HepG2 (cell line): Measurements from ENCODE around the gene ADAMTS17. TPM values are rescaled to one million over a fixed set of nuclear protein-coding genes. Genes with fewer than 3 reads are reported as not detected.

ENCODE experiments used
- AKAP8 ChIP-seq: sonication (generic); formaldehyde crosslinking; IDR thresholded peaks from 2 replicates; pipeline ENCODE4 v1.5.1; 2020; ENCODE audit warnings: mild to moderate bottlenecking, missing genetic modification reagents
- BCL6 ChIP-seq: IDR thresholded peaks from 2 replicates; pipeline ENCODE4 v1.6.1; 2016; ENCODE audit warnings: missing genetic modification reagents, missing compliant biosample characterization
- CREB1 ChIP-seq, 2 experiments: fragments of 450-650 bp in 1 of 2; IDR thresholded peaks; 2 replicates each; pipeline ENCODE4 v1.6.1; 2016 to 2017; ENCODE audit warnings: control low read depth in 1 of 2, mild to moderate bottlenecking in 1 of 2, missing compliant biosample characterization in 1 of 2, missing genetic modification characterization in 1 of 2
- GATAD1 ChIP-seq: IDR thresholded peaks from 2 replicates; pipeline ENCODE4 v1.6.1; 2016; ENCODE audit warnings: missing genetic modification reagents, missing compliant biosample characterization
- HDAC2 ChIP-seq: sonication (generic); formaldehyde crosslinking; IDR thresholded peaks from 2 replicates; pipeline ENCODE4 v1.4.0; 2020; ENCODE audit warnings: missing genetic modification reagents
- HMG20A ChIP-seq: IDR thresholded peaks from 2 replicates; pipeline ENCODE4 v1.6.1; 2016; ENCODE audit warnings: borderline replicate concordance
- MIER3 ChIP-seq: IDR thresholded peaks from 2 replicates; pipeline ENCODE4 v1.6.1; 2016; ENCODE audit warnings: missing compliant biosample characterization, borderline replicate concordance
- MYNN ChIP-seq: sonication (generic); formaldehyde crosslinking; IDR thresholded peaks from 2 replicates; pipeline ENCODE4 v1.4.0; 2020; ENCODE audit warnings: mild to moderate bottlenecking, low read depth, missing genetic modification reagents
- PCBP1 ChIP-seq: fragments of 200-400 bp; formaldehyde crosslinking; IDR thresholded peaks from 2 replicates; pipeline ENCODE4 v1.6.1; 2017; ENCODE audit warnings: mild to moderate bottlenecking, low read depth, low read length, borderline replicate concordance
- THAP11 ChIP-seq: IDR thresholded peaks from 2 replicates; pipeline ENCODE4 v1.6.1; 2016; ENCODE audit warnings: missing biosample characterization, missing genetic modification reagents
- ZFP91 ChIP-seq: sonication (generic); formaldehyde crosslinking; IDR thresholded peaks from 2 replicates; pipeline ENCODE4 v1.9.0; 2022; ENCODE audit warnings: missing genetic modification reagents, mild to moderate bottlenecking, borderline replicate concordance
- ZNF468 ChIP-seq: sonication (generic); formaldehyde crosslinking; IDR thresholded peaks from 2 replicates; pipeline ENCODE4 v1.8.0; 2022; ENCODE audit warnings: mild to moderate bottlenecking, moderate library complexity, missing genetic modification reagents
- ZNF720 ChIP-seq: sonication (generic); formaldehyde crosslinking; IDR thresholded peaks from 2 replicates; pipeline ENCODE4 v1.4.0; 2020; ENCODE audit warnings: missing genetic modification reagents
- polyA plus RNA-seq, 8 experiments: library from polyadenylated mRNA; depleted of rRNA in 3 of 8; stranded (reverse) in 7 of 8; unstranded in 1 of 8; fragments of >200 nt; fragmentation: Illumina TruSeq in 4 of 8; extraction: Trizol in 4 of 8; gene quantifications; 2 replicates each; pipeline versions ENCODE4 v1.2.1 to v1.2.3, GENCODE V29; 2011 to 2016; ENCODE audit warnings: low read depth in 4 of 8, missing spikeins in 1 of 8, mixed read lengths in 1 of 8; ENCODE audit not compliant: insufficient read depth in 1 of 8
- total RNA-seq, 5 experiments: library from RNA; depleted of rRNA; stranded (reverse); fragments of >200 nt; fragmentation: Illumina TruSeq; extraction: Trizol; gene quantifications; 2 replicates each; pipeline ENCODE4 v1.2.3, GENCODE V29; 2016; ENCODE audit warnings: low read depth in 1 of 5
- TF ChIP-seq, protein P1 (sequence below): sonication (generic); formaldehyde crosslinking; IDR thresholded peaks from 2 replicates; pipeline ENCODE4 v1.4.0; 2020; ENCODE audit warnings: missing genetic modification reagents
- TF ChIP-seq, protein P2 (sequence below): sonication (generic); formaldehyde crosslinking; IDR thresholded peaks from 2 replicates; pipeline ENCODE4 v1.5.0; 2020; ENCODE audit warnings: missing genetic modification reagents, mild to moderate bottlenecking, borderline replicate concordance

The ADAMTS17 gene
- total and polyA plus RNA-seq, 2 of the 13 experiments (the other 11 are each of a cell fraction or from before 2014, with no cell fraction given) = 0.02 to 0.04 TPM

DNA sequence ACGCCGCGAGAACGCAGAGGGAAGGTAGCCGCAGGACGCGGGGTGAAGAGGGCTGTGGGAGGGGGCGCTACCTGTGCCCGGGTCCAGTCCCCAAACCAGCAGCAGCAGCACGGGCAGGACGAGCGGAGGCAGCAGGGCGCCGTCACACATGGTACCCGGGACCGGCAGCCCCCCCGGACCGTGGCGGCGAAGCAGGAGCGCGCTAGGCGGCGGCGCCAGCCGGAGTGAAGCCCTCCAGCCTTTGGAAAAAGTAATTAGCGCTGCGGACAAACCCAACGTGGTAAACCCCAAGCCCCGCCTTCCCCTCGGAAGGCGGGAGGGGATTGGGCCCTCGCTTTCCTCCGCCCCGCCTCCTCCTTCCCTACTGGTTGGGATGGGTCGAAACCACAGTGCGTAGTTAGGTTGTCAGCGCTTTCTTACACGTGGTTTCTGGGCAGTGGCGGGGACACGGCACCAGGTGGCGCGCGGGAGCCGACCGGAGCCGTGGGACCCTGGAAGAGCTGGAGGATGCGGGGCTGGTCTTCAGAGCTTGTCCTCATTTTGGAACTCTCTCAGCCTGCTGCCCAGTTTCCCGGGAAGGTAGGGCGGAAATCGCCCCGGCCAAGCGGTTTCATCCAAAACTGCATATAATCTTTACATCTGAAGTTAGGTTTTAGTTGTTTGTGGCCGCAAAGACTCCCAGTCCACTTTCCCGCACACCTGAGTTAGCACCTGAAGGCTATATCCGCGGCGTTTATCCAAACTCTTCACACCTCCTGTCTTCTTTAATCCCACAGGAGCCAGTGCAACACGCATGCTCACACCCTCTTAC lies at the start of gene ADAMTS17 (continued):
- TF ChIP-seq, protein P1, sequence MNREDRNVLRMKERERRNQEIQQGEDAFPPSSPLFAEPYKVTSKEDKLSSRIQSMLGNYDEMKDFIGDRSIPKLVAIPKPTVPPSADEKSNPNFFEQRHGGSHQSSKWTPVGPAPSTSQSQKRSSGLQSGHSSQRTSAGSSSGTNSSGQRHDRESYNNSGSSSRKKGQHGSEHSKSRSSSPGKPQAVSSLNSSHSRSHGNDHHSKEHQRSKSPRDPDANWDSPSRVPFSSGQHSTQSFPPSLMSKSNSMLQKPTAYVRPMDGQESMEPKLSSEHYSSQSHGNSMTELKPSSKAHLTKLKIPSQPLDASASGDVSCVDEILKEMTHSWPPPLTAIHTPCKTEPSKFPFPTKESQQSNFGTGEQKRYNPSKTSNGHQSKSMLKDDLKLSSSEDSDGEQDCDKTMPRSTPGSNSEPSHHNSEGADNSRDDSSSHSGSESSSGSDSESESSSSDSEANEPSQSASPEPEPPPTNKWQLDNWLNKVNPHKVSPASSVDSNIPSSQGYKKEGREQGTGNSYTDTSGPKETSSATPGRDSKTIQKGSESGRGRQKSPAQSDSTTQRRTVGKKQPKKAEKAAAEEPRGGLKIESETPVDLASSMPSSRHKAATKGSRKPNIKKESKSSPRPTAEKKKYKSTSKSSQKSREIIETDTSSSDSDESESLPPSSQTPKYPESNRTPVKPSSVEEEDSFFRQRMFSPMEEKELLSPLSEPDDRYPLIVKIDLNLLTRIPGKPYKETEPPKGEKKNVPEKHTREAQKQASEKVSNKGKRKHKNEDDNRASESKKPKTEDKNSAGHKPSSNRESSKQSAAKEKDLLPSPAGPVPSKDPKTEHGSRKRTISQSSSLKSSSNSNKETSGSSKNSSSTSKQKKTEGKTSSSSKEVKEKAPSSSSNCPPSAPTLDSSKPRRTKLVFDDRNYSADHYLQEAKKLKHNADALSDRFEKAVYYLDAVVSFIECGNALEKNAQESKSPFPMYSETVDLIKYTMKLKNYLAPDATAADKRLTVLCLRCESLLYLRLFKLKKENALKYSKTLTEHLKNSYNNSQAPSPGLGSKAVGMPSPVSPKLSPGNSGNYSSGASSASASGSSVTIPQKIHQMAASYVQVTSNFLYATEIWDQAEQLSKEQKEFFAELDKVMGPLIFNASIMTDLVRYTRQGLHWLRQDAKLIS (CRISPR knock-in tag) = no peak
- TF ChIP-seq AKAP8 (CRISPR knock-in tag) (no peak), THAP11 (CRISPR knock-in tag) (no peak), ZNF468 (CRISPR knock-in tag) (no peak), CREB1 (IDR thresholded peaks at IDR 0.05) (peak; percentile 43; the same call in 1 of the 2 replicates), CREB1 (CRISPR knock-in tag; IDR thresholded peaks at IDR 0.05) (peak; percentile 81), ZNF720 (CRISPR knock-in tag) (no peak), MIER3 (CRISPR knock-in tag) (no peak), ZFP91 (CRISPR knock-in tag) (peak; percentile 40; the same call in 1 of the 2 replicates), MYNN (CRISPR knock-in tag) (no peak), PCBP1 (no peak), HMG20A (CRISPR knock-in tag) (no peak), GATAD1 (CRISPR knock-in tag) (no peak), HDAC2 (no peak), BCL6 (CRISPR knock-in tag) (no peak)
- TF ChIP-seq, protein P2, sequence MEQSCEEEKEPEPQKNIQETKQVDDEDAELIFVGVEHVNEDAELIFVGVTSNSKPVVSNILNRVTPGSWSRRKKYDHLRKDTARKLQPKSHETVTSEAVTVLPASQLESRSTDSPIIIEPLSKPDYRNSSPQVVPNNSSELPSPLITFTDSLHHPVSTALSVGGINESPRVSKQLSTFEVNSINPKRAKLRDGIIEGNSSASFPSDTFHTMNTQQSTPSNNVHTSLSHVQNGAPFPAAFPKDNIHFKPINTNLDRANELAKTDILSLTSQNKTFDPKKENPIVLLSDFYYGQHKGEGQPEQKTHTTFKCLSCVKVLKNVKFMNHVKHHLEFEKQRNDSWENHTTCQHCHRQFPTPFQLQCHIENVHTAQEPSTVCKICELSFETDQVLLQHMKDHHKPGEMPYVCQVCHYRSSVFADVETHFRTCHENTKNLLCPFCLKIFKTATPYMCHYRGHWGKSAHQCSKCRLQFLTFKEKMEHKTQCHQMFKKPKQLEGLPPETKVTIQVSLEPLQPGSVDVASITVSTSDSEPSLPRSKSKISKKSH (CRISPR knock-in tag) = no peak
